H1 (cell line): Measurements from ENCODE around the gene MEIS2.

Source experiments
- BACH1 ChIP-seq: IDR thresholded peaks from 2 replicates; pipeline ENCODE4 v1.6.1; 2012; ENCODE audit warnings: low read length, improper control_type of control experiment
- BCL11A ChIP-seq, 2 experiments: IDR thresholded peaks; one replicate each; pipeline ENCODE4 v1.6.1; 2011; ENCODE audit warnings: low read depth in 2 of 2, low read length in 2 of 2, mild to moderate bottlenecking in 2 of 2
- EZH2 ChIP-seq: fragments of 200-600 bp; sonication (generic); IDR thresholded peaks from 2 replicates; pipeline ENCODE4 v1.7.1; 2012; ENCODE audit warnings: low read depth, mild to moderate bottlenecking, moderate library complexity, low read length, inconsistent platforms; ENCODE audit not compliant: severe bottlenecking
- POLR2A ChIP-seq, 2 experiments: IDR thresholded peaks; 1 replicate in 1 of 2; 2 replicates in 1 of 2; pipeline ENCODE4 v1.6.1; 2011; ENCODE audit warnings: low read depth in 2 of 2, low read length in 2 of 2, mild to moderate bottlenecking in 2 of 2; ENCODE audit errors: control extremely low read depth in 1 of 2
- SP1 ChIP-seq: IDR thresholded peaks from 2 replicates; pipeline ENCODE4 v1.6.1; 2011; ENCODE audit warnings: low read depth, low read length
- TAF1 ChIP-seq: IDR thresholded peaks from 2 replicates; pipeline ENCODE4 v1.6.1; 2011; ENCODE audit warnings: mild to moderate bottlenecking, low read depth, low read length
- TF ChIP-seq, protein P1 (sequence below), 3 experiments: IDR thresholded peaks; 1 replicate in 2 of 3; 2 replicates in 1 of 3; pipeline versions ENCODE4 v1.5.1 to v1.6.1; 2011; ENCODE audit warnings: low read length in 3 of 3, mild to moderate bottlenecking in 3 of 3, inconsistent platforms in 2 of 3, low read depth in 1 of 3, moderate library complexity in 1 of 3; ENCODE audit not compliant: insufficient read depth in 1 of 3; ENCODE audit errors: control extremely low read depth in 1 of 3

DNA sequence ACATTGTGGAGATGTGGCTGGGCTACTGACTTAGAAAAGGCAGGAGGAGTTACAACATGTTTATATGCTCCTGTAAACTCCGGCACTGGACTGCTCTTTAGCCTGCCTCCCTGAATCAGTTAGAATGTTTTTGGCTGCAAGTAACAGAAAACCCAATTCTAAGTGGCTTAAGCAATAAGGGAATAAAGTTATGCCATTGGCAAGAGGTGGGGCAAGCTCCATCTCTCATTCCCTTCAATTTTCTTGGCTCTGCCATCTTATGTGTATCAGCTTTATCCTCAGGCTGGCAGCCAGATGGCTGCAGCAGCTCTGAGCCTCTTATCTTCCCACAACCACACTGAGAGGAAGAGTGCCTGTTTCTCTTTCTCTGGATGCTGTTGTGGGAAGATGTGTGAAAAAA, 22.4 kb upstream of the MEIS2 start:
- TF ChIP-seq, protein P1, sequence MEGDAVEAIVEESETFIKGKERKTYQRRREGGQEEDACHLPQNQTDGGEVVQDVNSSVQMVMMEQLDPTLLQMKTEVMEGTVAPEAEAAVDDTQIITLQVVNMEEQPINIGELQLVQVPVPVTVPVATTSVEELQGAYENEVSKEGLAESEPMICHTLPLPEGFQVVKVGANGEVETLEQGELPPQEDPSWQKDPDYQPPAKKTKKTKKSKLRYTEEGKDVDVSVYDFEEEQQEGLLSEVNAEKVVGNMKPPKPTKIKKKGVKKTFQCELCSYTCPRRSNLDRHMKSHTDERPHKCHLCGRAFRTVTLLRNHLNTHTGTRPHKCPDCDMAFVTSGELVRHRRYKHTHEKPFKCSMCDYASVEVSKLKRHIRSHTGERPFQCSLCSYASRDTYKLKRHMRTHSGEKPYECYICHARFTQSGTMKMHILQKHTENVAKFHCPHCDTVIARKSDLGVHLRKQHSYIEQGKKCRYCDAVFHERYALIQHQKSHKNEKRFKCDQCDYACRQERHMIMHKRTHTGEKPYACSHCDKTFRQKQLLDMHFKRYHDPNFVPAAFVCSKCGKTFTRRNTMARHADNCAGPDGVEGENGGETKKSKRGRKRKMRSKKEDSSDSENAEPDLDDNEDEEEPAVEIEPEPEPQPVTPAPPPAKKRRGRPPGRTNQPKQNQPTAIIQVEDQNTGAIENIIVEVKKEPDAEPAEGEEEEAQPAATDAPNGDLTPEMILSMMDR (IDR thresholded peaks at IDR 0.05; ENCODE audit: control extremely low read depth in 1 of 3, insufficient read depth in 1 of 3, low read depth in 1 of 3, low read length in 3 of 3) = no peak
- TF ChIP-seq EZH2 (no peak), SP1 (no peak), POLR2A (IDR thresholded peaks at IDR 0.05; ENCODE audit: control extremely low read depth in 1 of 2, low read depth in 2 of 2, low read length in 2 of 2) (no peak), TAF1 (no peak), BCL11A (IDR thresholded peaks at IDR 0.05; ENCODE audit: low read depth in 2 of 2, low read length in 2 of 2) (no peak), BACH1 (no peak)
